NCI-H69 (cell line): Measurements from ENCODE around the gene ANKS1A.
A peak's percentile ranks its signal among the peaks of the same experiment; 100 is the strongest.

Experiments
- DNase-seq: peaks from one replicate; lab custom pipeline; 2025; lab: John Stamatoyannopoulos, UW

ANKS1A gene

DNA sequence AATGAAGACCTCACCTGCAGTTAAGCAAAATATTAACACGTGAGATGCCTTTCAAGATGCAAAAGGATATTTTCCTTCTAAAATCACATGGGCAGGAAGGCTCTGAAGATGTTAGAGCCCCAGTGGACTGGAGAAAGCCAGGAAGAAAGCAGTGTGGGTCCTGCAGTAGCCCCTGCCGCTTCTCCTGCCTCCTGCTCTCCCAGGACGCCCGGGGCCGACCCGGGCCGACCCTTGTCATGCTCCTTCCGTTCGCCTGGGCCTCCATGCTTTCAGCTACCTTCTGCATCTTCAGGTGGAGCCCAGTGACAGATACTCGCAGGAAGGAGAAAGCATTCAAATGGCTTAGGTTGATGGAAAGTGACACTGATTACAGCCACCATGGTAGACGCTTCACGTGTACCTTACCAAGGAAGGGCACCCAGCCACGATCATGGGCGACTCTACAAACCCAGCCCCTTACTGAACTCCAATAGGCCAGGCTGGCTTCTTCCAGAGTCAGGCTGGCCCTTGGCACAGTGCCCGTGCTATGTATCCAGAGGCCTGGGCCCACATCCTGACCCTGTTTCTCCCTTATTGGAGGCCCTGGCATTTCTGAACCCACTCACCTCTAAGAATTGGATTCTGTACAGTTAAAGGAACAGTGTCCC, 183.1 kb downstream of the ANKS1A start:
- DNase-seq: no peak

DNA sequence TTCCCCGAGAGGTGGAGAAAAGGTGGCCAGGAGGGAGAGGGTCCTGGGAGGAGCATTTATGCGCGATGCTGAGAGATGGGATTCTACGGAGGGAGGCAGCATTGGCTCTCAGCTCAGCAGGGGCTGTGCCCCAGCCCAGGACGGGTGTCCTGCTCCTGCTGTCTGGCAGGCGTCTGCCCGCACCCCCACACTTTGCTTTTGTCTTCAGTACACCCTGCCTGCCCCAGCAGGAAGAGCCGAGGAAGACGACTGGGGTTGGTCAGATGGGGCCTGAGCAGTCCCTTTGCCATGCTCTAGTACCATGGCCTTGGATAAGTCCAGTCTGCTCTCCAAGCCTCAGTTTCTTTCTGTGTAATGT, 183.6 kb downstream of the ANKS1A start:
- no peak for DNase-seq

GRCh38 chr6:35073211-35073610, 184.2 kb downstream of the ANKS1A start:
- DNase-seq: no peak

- DNase-seq: no peak
These were observed 184.9 kb downstream of the ANKS1A start for GRCh38 chr6:35073766-35074471.

GRCh38 chr6:35076997-35077712, 188.1 kb downstream of the ANKS1A start:
- DNase-seq: peak; percentile 49

DNA sequence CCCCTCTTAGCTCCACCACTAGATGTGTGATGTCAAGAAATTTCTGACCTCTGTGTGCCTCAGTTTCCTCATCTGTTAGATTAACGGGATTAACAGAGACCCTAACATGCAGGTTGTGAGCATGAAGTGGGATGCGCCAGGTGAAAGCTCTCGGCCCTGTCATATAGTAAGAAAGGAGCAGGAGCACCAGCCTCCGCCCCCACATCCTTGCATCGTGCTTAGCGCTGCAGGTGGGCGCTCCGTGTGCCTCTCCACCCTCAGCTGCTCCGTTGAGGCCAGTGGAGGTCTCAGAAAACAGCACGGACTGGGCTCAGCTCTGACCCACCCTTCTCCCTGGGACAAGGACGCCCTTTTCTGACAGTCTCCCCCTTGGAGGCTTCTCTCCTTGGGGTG, 188.7 kb downstream of the ANKS1A start:
- no peak for DNase-seq

DNA sequence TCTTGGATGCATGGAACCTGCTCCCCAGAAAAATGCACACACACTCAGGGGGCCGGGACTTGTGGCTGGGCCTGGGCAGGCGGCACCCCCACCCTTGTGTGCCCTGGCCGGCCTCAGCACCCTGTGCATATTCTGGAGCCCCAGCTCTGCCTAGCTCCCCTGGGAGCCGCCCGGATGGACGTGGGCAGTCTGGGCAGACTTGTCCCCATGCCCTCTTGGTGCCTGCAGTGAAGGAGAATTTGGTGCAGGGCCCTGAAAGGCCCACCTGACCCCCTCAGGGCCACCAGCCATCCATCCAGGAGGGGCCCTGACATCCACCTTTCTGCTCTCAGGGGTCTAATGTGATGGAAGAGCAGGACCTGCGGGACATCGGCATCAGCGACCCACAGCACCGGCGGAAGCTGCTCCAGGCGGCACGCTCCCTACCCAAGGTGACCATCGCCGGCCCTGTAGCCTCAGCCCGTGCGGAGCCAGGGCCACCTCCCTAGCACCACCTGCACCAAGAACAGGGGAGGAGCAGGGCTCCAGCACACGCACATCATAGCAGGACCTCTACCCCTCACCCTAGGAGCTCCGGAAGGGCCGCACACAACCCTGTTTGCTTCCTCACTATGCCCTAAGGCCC, 189.3 kb downstream of the ANKS1A start:
- no peak for DNase-seq

- DNase-seq: no peak
These were observed 189.8 kb downstream of the ANKS1A start for GRCh38 chr6:35078896-35079295.

GRCh38 chr6:35079311-35080000, 190.4 kb downstream of the ANKS1A start:
- no peak for DNase-seq

- DNase-seq: no peak
These were observed 191.1 kb downstream of the ANKS1A start for GRCh38 chr6:35080016-35080680.

- no peak for DNase-seq
These were observed 191.9 kb downstream of the ANKS1A start for GRCh38 chr6:35080821-35081425.

DNA sequence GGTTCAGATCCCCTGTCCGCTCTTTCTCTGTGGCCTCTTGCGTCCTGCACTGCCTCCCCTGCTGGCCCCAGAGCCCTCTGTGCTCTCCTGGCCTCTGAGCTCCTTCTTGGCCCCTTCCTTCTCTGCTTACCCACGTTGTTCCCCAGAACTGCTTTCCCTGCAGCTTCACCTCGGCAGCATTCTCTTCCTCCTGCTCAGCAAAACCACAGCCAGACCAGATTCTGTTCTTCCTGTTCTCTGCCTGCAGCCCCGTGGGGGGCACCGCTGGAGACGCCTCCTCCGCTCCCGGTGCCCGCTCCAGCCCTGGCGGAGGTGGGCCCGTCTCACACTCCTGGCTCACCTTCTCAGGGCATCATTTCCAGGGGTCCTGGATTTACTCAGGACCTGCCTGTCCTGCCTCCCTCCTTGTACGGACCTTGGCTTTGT, 192.4 kb downstream of the ANKS1A start:
- DNase-seq: no peak

- DNase-seq: no peak
These were observed 193.1 kb downstream of the ANKS1A start for GRCh38 chr6:35082046-35082732.

GRCh38 chr6:35082733-35083403, 193.8 kb downstream of the ANKS1A start:
- no peak for DNase-seq

GRCh38 chr6:35083507-35083906, 194.5 kb downstream of the ANKS1A start:
- DNase-seq: peak; percentile 52

- DNase-seq: peak; percentile 34
These were observed 195.0 kb downstream of the ANKS1A start for GRCh38 chr6:35084041-35084491.

DNA sequence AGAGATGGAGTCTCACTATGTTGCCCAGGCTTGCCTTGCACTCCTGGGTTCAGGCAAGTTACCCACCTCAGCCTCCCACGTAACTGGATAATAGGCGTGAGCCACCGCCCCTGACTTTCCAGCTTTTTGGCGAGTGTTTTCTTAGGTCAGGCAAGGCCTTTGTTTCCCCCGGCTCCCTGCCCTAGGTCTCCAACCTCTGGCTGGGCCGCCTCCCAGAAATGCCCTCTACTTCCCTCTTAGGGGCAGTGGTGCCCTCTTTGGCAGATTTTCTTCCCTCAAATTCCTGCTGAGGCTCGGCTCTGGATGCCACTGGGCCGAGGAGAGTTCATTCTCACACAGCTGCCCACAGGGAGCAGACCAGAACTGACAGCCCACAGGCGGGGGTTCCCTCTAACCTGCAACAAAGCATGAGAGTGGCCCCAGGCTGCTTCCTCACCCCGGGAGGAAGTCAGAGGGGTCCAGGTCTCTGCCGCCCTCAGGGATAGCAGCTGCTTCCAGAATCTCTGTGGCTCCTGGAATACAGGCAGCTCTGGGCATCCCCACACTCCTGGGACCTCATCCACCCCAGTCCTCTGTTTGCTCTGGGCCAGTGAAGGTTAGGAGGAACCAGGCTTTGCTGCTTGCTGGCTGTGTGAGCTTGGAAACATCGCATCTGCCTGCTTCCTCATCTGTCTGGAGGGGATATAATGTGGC, 195.6 kb downstream of the ANKS1A start:
- peak; percentile 25 for DNase-seq

DNA sequence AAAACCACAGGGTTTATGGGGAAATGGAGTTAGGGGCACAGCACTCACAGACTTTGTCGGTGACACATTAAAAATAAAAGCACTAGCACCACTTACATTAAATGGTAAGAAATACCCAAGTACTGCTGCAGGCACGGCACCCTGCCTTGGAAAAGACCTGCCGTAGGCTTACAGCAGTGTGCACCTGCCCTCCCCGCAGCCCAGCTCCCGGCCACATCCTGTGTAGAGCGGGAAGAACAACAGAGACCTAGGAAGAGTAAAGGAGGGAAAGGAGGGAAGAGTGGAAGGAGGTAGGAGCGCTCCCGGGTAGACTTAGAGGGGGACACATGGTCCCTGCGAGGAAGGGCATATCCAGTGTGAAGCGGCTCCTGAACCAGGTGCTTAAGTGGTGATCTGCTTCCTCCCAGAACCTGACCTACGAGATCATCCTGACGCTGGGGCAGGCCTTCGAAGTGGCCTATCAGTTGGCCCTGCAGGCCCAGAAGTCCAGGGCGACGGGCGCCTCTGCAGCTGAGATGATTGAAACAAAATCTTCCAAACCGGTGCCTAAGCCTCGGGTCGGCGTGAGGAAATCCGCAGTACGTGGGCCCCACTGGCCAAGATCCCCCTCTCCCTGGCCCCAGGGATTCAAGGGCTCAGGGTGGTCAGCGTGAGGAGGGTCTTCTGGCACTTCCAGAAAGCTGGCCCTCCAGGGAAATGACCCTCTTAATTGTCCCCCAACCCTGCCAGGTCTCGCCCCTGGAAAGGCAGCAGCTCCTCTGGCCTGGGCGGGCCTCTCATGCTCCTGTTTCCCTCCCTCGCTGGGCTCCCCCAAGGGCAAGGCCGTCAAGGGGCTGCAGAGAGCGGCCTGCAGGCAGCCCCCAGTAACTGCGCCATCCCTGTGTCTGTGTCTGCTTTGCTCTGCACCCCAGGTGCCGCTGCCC, 196.6 kb downstream of the ANKS1A start:
- no peak for DNase-seq
